ENCODE measurements around the gene RNF39.
"Not testable (repeated sequence)": the region's sequence is repeated elsewhere in the genome, so short reads cannot be mapped to it uniquely, and the experiment has no call there.

Gene RNF39

DNA sequence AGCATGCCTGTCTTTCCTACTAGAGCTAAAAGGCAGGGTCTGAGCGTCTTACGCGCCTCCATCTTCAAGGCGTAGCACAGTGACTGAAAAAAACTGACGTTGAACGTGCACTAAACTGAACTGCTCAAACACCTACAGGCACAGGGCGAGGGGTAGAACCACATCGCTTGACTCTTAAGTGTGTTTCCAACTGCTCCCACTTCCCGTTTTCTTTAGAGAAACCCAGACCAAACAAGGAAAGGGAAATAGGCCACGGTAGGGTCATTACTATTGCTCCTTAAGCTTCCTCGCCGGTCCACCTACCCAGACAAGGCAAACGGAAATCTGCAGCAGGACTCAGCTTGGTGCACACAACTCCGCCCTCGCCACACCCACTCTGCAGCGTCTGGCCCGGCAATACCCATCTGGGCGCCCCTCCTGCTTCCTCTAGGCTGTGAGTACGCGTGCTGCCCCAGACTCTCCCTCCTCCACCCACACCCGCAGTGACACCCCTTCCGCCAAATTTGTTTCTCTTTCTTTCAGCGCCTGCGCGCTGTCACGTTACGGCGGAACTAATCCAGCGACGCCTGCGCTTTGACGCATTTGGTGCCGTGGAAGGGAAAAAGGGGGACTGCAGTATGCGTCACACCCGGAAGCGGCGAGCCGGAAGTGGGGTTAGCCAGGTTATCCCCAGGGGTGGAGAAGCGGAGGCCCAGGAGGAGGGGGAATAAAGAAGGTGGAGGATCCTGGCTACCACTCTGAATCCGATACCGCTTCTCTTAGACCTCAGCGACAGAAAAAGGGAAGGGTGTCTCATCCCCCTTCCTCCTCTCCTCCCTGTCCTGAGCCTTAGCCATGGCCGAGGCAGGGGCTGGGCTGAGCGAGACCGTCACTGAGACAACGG is 8.8 kb downstream of the RNF39 start, which contains the start of gene PPP1R11:
TSS of gene PPP1R11 (plus strand) at position 622 of the 883 bp plus-strand sequence. CDS start at position 835, 213 bp downstream.
- intact Hi-C loops (cut with DNase I): no loop called here
- peak; percentile 95 to 100 (median 99) for DNase-seq

DNA sequence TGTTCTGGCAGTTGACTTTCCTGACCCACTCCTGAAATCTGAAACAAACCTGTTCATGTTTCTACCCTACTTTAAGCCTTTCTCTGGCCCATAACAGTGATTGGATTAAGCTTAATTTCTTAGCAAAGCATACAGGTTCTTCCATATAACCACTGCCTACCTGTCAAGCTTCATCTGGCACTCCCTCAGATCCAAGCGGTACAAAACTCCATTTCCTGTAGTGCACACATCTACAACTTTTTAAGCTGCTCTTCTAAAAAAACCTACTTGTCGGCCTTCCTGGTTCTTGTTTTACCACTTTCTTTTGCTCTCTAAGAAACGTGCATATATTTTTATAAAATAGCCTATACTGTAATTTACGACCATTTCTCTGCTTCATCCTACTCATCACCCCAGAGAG is 9.5 kb downstream of the RNF39 start:
- DNase-seq: no peak
- intact Hi-C loops (cut with DNase I): no loop called here

DNA sequence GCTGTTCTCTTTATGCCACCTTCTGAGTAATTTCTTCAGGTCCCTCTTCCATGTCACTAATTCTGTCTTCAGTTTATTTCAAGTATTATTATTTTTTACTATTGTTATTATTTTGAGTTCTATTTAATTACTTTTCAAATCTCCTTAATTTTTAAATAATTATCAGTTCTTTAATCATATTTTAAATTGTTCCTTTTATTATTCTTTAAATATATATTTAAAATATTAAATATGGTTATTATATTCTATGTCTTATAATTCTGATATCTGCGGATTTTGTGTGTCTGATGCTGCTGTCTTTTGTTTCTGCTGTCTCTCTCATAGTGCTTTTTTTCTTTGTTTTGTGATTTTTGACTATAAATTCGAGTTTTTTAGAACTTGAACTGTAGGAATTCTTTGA is 12.3 kb downstream of the RNF39 start:
- no peak for DNase-seq
- intact Hi-C loops (cut with DNase I): no loop called here

DNA sequence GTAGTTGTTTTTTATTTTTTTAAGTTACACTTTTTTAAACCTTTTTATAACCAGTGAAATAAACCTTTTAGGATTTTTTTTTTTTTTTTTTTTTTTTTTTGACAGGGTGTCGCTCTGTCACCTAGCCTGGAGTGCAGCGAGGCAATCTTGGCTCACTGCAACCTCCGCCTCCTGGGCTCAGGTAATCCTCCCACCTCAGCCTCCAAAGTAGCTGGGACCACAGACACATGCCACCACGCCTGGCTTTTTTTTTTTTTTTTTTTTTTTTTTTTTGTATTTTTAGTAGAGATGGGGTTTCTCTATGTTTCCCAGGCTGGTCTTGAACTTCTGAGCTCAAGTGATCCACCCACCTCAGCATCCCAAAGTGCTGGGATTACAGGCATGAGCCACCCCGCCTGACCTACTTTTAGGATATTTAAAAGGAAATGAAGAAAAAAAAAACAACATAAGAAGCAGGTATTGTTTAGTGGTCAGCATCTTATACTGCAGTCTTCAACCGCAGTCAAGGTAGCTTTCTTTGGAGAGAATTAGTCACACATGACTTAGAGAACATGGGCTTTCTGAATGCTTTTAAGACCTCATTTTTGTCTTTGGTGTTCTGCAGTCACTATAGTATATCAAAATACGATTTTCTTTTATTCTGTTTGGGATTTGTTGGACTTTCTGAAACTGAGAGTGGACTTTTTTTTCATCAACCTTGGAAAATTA is 12.9 kb downstream of the RNF39 start:
- no peak for DNase-seq
- intact Hi-C loops (cut with DNase I): no loop called here

DNA sequence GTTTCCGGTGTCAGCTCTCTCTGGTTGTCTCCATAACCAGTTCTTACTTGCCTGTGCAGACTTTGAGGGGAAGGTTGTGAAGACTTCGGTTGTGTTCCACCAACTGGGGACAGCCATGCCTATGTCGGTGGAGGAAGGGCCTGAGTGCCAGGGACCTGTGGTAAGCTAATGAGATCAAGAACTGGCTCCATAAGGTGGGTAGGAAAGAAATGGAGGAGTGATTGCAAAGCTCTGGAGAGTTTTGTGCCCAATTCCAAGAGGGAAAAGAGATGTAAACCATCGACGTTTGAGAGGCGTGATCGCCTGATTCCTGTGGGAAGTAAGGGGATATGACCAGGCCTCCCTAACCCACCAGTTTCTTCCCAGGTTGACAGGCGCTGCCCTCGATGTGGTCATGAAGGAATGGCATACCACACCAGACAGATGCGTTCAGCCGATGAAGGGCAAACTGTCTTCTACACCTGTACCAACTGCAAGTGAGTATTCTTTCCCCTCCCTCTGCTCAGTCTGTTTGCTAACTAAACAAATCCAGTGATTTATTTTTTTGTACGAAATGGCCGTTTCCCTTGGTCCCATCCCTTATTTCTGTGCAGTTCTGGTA is 13.6 kb downstream of the RNF39 start:
- peak in 7 of 42 donors; percentile 6 to 49 (median 14) for DNase-seq
- intact Hi-C loops (cut with DNase I): no loop called here

DNA sequence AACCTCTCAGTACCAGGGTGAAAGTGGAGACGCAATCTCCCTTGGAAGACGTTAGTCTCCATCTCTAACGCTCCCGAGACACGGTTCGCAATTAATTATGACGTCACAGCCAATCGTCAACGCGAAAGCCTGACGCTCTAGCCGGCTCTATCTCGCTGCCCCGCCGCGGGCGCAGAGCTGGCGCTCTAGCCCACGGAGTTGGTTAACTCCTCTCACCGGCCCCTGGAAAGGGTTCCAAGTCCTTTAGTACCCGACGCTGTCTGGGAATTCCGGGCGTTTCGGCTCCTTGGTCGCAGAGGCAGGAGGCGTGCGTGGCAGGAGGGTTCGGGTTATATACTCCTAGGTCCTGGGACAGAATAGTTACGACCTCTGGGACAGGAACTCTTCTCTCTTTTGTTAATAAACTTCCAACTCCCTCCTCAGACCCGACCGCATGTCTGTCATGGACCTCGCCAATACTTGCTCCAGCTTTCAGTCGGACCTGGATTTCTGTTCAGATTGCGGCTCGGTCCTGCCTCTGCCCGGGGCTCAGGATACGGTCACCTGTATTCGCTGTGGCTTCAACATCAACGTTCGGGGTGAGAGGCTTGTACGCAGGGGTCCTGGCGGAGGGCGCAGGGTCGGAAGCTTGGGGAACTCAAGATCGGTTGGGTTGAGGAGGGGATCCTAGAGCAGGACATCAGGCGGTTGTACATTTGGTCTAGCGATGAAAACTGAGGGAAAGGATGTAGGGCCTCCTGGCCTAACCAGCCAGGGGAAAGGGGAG is 14.3 kb downstream of the RNF39 start, which contains the start of gene POLR1H:
TSS of gene POLR1H (plus strand) at position 174 of the 766 bp plus-strand sequence. CDS start at position 434, 260 bp downstream.
- intact Hi-C loops (cut with DNase I): no loop called here
- DNase-seq: peak; percentile 85 to 98 (median 94)

DNA sequence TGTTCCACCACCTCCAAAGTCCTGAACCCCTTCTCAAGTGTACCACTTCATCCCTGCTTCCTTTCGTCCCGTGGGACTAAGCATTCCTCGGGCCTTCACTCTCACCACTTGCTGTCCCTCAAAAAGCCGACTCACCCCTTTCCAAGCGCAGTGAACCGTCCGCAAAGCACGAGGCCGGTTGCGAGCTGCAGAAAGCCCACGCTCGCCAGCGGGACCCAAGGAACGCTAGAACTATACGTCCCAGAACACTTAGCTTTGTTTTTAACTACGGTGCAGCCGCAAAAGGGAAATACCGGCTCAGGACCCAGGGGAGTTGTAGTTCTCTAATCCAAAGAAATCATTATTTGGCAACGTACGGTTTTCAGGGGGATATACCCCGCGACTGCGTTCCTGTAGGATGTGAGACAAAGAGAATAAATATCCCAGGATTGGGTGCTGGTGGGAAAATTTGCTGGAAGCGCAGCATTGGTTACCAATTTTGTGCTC is 14.9 kb downstream of the RNF39 start:
- intact Hi-C loops (cut with DNase I): no loop called here
- DNase-seq: peak in 33 of 42 donors; percentile 15 to 65 (median 38)

DNA sequence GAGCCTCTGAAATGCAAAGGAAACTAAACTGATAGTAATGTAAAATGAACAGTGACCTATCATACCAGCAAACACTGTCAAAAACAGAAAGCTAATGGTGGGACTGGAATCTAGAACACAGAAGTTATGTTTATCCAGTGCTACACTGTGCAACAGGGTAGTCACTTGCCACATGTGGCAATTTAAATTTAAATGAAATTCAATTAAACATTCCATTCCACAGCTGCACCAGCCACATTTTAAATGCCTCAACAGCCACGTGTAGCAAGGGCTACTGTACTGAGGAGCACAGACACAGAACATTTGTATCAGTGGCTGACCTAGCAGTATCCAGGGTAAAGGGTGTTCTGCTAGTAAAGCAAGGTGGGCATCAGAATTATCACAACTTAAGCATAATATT is 20.1 kb downstream of the RNF39 start:
- intact Hi-C loops (cut with DNase I): no loop called here

DNA sequence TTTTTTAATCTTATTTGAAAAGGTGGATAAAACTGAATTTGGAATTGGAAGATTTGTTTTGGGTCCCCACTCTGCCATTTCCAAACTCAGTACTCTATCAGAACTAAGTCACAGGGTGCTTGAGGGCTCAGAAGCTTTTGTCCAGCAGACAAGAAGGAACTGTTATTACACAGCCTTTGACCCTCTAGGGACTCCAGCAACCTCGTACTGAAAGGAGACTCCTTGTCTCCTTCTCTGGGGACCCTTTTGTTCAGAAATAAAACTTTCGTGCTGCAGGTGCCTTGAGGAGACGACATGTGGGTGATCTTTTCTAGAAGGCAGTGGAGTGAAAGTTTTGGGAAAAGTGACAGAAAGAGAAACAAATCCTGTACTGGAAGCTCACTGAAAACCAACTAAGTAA is 21.9 kb downstream of the RNF39 start:
- intact Hi-C loops (cut with DNase I): no loop called here
- no peak for DNase-seq

More for the DNA sequence above, 20.1 kb downstream of the RNF39 start:
- no peak for DNase-seq

DNA sequence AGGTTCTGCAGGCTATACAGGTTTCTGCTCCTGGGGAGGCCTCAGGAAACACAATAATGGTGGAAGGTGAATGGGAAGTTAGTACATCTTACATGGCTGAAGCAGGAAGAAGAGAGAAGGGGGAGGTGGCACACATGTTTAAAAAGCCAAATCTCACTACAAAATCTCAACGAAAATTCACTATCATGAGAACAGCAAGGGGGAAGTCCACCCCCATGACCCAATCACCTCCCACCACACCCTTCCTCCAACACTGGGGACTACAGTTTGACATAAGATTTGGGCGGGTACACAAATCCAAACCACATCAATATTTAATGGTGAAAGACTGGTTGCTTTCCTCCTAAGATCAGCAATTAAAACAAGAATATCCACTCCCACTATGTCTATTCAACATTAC is 28.3 kb downstream of the RNF39 start:
- no peak for DNase-seq
- intact Hi-C loops (cut with DNase I): no loop called here

DNA sequence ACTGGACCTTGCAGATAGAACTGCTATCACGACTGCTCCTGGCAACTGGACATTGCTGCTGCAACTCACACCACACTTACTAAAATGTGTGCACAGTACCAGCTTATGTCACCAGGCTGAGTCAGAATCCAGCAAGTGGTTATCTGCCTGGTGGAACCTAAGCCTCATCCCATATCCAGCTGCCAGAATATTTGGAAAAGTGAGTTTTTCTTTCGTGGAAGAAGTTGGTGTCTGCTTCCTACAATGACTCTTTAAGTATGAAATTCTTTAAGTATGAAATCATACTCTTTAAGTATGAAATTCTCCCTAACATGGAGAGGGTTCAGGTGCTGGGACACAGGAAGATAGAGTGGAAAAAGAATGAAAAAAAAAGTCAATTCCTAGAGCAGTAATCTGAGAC is 30.9 kb downstream of the RNF39 start:
- no peak for DNase-seq
- intact Hi-C loops (cut with DNase I): no loop called here

DNA sequence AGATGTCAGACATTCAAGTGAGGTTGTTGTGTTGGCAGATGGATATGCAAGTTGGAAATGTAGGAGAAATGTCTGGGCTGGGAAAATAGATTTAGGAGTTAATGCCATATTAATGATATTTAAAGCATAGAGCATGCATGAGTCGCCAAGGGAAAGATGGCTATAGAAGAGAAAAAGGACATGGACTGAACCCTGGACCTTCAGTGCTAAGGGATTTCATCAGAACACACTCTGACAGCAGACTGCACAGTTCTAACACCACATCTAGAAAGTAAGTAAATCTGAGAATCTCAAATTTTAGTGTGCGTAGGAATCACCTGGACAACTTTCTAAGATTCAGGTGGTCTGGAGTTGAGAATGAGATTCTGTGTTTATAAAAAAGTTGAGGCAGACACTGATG is 31.8 kb downstream of the RNF39 start:
- intact Hi-C loops (cut with DNase I): no loop called here
- DNase-seq: no peak

DNA sequence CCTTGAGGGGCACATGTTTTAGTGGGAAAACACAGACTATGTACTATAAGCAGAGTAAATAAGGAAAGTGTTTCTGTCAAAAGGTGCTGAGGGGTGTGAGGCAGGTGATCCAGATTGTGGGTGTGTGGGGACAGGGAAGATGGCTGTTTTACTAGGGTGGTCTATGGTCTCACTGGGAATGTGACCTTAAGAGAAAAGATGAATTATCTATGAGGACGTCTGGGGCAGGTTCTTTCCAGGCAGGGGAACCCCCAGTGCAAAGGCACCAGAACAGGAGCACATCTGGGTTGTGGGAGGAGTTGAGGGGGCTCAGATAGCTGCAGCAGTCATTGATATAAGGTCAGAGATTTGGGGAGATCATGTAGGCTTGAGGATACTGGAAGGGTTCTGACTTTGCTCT is 32.7 kb downstream of the RNF39 start:
- intact Hi-C loops (cut with DNase I): no loop called here
- DNase-seq: no peak

DNA sequence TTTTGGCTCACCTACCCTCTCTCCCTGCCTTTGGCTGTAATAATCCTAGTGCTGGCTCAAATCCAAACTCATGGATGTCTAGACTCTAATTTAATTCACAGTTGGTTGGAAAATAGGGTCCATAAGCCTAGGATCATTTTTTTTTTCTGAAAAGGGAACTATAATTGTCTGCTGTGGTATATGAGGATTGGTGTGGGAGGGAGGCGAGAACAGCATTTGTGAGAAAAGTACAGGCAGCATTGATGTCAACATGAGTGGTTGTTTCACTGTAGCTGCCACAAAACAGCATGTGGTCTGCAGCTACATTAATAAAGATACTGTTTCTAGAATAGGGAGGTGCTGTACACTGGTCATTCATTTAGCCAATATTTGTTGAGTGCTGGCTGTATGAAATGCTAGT is 33.1 kb downstream of the RNF39 start:
- intact Hi-C loops (cut with DNase I): no loop called here

DNA sequence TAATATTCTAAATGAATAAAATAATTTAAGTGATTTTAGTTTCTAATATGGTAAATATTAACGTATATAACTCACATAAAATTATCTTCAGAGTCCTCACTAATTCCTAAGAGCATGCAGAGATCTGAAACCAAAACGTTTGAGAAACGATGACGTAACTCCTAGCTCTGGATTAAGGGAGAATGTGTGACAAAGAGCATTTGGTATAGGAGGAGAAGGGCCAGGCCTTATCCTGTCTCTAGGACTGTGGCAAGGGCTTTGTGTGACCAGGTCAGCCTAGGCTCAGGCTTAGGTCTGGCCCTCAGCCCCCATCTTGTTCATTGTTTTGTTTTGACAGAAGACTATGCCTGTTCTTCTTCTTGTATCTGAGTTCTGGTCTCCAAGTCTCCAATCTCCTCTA is 33.7 kb downstream of the RNF39 start:
- DNase-seq: no peak
- intact Hi-C loops (cut with DNase I): no loop called here

More for the DNA sequence above, 33.1 kb downstream of the RNF39 start:
- peak in 2 of 42 donors; percentile 37 to 40 for DNase-seq

DNA sequence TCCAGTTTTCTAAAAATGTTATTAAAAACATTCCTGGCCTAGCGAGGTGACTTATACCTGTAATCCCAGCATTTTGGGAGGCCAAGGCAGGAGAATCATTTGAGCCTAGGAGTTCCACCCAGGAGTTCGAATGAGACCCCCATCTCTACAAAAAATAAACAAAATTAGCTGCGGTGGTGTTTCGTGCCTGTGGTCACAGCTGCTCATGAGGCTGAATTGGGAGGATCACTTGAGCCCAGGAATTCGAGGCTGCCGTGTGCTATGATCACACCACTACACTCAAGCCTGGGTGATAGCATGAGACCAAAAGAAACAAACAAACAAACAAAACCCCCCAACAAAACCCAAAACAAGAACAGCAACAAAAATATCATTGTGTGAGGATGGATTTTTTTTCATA is 34.3 kb downstream of the RNF39 start:
- DNase-seq: no peak
- intact Hi-C loops (cut with DNase I): no loop called here

DNA sequence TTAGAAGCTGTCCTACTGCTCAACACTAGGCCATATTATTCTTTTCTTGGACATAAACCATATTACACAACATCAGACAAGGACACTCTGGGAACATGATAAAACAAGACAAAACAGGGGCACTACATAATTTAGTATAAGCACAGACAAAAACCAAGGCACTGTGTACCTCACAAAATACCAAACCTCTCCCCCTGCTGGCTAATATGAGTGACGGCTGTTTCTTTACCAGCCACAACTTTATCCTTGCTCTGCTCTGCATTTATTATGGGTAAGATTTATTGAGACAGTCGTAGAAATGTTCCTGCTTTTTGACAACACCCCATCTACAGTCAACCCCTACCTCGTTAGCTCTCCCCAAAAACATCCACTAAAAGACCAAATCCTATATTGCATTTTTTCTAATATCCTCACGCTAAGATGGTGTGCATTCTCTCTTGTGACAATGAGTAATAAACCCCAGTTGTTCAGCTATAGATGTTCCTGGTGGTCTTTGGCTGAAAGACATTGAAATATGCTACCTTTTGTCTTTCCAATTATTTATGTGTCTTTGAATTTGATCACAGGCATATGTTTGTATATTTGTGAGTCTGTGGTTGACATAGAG is 38.3 kb downstream of the RNF39 start:
- DNase-seq: no peak
- intact Hi-C loops (cut with DNase I): no loop called here

DNA sequence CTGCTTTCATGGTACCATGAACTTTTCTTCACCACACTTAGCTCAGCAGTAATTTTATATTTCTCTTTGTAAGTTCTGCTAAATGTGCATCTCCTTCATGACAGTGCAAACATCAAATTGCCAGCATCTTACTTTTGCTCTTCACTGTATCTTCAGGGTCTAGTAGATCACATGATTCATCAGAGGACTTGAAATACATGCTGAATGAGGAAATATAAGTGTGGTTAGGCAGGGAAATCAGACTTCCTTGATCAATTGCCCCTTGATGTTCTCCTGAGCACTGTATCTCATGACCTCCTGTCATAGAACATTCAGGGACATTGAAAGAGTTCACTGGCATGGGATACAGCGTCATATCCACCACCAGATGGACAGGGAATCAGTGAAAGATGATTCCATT is 39.8 kb downstream of the RNF39 start:
- intact Hi-C loops (cut with DNase I): no loop called here
- no peak for DNase-seq

DNA sequence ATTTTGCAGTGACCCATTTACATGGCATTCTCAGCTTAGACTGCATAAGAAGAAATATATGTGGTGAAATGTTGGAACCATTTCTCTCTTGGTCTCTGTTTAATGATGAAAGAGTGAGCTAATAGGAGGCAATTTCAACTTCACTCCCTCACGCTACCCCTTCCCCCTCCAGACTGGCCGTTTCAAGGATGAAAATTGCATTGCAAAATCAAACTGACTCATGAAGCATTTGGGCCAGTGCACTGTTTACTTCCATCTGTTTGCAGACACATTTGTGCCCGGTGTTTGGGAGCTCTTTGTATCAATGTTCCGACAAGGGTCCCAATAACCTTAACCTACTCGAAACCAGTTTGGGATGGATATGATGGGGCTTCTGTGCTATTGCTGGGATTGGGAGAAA is 42.1 kb downstream of the RNF39 start:
- DNase-seq; intact Hi-C loops (cut with DNase I): not testable (repeated sequence)
